Epithelial cell of esophagus (primary cell): ENCODE measurements around the gene CHD9.

Experiments
- DNase-seq: peaks from one replicate; pipeline ENCODE4 v3.0.0; 2010; ENCODE audit warnings: low read depth
- H3K4me3 ChIP-seq: 2 replicates; pipeline ENCODE4 v1.5.1; 2011; ENCODE audit warnings: mild to moderate bottlenecking, low read length, control low read depth
- TF ChIP-seq, protein P1 (sequence below): IDR thresholded peaks from 2 replicates; pipeline ENCODE4 v1.5.1; 2011; ENCODE audit warnings: low read depth, mild to moderate bottlenecking, low read length, control low read depth, inconsistent platforms; ENCODE audit not compliant: insufficient read depth; ENCODE audit errors: missing control alignments

CHD9 gene

DNA sequence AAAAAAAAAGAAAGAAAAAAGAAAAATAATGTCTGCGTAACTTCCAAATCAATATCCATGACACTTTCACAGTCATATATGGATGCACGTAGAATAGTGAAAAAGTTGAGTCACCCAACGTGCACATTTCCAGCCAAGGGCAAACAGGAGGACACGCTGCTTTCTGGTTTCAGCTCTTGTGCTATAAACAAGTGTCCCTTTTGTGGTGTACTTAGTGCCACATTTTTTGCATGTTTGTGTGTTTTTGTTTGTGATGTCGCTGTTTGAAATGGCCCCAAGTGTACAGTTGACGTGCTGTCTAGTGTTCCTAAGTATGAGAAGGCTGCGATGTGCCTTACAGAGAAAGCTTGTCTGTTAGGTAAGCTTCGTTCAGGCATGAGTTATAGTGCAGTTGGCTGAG lies 2.9 kb downstream of the CHD9 start:
- no peak overlapping the region for H3K4me3 ChIP-seq
- TF ChIP-seq, protein P1, sequence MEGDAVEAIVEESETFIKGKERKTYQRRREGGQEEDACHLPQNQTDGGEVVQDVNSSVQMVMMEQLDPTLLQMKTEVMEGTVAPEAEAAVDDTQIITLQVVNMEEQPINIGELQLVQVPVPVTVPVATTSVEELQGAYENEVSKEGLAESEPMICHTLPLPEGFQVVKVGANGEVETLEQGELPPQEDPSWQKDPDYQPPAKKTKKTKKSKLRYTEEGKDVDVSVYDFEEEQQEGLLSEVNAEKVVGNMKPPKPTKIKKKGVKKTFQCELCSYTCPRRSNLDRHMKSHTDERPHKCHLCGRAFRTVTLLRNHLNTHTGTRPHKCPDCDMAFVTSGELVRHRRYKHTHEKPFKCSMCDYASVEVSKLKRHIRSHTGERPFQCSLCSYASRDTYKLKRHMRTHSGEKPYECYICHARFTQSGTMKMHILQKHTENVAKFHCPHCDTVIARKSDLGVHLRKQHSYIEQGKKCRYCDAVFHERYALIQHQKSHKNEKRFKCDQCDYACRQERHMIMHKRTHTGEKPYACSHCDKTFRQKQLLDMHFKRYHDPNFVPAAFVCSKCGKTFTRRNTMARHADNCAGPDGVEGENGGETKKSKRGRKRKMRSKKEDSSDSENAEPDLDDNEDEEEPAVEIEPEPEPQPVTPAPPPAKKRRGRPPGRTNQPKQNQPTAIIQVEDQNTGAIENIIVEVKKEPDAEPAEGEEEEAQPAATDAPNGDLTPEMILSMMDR: no peak
- no peak for DNase-seq

DNA sequence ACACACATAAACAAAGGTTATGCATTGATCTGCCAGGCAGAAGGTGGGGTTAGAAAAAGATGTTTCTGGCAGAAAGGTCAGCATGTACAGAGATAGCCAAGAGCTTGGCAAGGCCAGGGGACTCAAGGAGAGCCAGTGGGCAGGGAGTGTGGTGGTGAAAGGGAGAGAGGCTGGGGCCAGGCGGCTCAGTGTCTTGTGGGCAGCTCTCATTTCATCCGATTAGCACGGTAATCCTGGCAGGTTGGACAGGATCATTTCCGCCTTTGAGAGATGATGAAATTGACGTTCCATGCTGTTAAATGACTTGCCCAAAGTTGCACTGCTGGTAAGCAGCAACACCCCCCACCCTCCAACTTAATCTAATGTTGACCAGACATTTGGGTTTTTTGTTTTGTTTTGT lies 3.6 kb downstream of the CHD9 start:
- H3K4me3 ChIP-seq: no peak overlapping the region
- DNase-seq: peak; percentile 39
- TF ChIP-seq, protein P1: no peak

DNA sequence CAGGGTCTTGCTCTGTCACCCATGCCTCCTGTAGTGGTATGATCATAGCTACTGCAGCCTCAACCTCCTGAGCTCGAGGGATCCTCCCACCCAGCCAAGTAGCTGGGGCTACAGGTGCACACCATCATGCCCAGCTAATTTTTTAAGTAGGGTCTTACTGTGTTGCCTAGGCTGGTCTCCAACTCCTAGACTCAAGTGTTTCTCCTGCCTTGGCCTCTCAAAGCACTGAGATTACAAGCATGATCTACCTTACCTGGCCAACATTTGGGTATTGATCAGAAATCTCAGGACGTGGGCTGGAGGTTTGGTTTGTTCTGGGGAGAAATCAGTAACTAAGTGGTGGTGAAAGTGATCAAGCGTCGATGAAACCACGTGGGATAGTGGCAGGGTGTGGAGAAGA lies 4.1 kb downstream of the CHD9 start:
- TF ChIP-seq, protein P1: no peak
- no peak overlapping the region for H3K4me3 ChIP-seq
- DNase-seq: no peak

GRCh38 chr16:53059672-53060071 lies 4.9 kb downstream of the CHD9 start:
- TF ChIP-seq, protein P1: no peak
- DNase-seq: no peak
- H3K4me3 ChIP-seq: no peak overlapping the region

- TF ChIP-seq, protein P1: no peak
- H3K4me3 ChIP-seq: no peak overlapping the region
- DNase-seq: no peak
These were observed 6.5 kb downstream of the CHD9 start for GRCh38 chr16:53061256-53061655.

- TF ChIP-seq, protein P1: no peak
- no peak for DNase-seq
- no peak overlapping the region for H3K4me3 ChIP-seq
These were observed 6.9 kb downstream of the CHD9 start for GRCh38 chr16:53061701-53062159.

DNA sequence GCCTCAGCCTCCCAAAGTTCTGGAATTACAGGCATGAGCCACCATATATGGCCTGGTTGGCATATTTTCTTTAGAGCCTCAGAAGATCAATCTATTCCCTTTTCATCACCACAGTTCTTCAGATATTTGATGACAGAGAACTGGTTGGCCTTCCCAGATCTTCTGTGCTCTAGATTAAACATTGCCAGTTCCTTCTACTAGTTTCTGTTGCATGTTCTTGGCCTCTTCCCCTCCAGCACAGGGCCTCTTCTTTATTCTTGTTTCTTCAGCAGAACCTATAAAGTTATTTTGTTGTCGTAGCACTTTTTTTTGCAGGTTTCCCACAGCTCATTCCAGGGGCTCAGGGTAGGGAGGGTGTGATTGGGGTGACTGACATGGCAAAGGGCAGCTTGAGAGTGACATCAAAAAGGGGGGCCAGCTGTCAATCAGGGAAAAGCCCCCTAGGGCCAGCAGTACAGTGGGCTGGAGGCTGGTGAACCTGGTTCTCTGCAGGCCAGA lies 9.3 kb downstream of the CHD9 start:
- TF ChIP-seq, protein P1: no peak
- no peak for DNase-seq
- H3K4me3 ChIP-seq: no peak overlapping the region
